DOHH2 (cell line): ENCODE data around the gene GLDC.

ENCODE experiments used
- H3F3A ChIP-seq: fragments of 200-600 bp; sonication (generic), shearing (Covaris generic); 2 replicates; pipeline ENCODE4 v1.6.0; 2016; ENCODE audit warnings: antibody characterized with exemption, mild to moderate bottlenecking; ENCODE audit not compliant: control insufficient read depth, insufficient read depth
- H3K27ac ChIP-seq: fragments of 200-600 bp; sonication (generic); 2 replicates; pipeline ENCODE4 v1.5.1; 2014; ENCODE audit warnings: low read depth, mild to moderate bottlenecking, low read length, moderate library complexity
- H3K27me3 ChIP-seq: fragments of 200-600 bp; sonication (generic); 2 replicates; pipeline ENCODE4 v1.6.1; 2014; ENCODE audit warnings: mild to moderate bottlenecking, low read length, mixed read lengths; ENCODE audit not compliant: control insufficient read depth
- H3K36me3 ChIP-seq: fragments of 200-600 bp; sonication (generic); 2 replicates; pipeline ENCODE4 v1.6.1; 2014; ENCODE audit warnings: mild to moderate bottlenecking, low read length, moderate library complexity, mixed read lengths; ENCODE audit not compliant: control insufficient read depth
- H3K4me1 ChIP-seq: fragments of 200-600 bp; sonication (generic); 2 replicates; pipeline ENCODE4 v1.6.1; 2014; ENCODE audit warnings: mild to moderate bottlenecking, low read length, mixed read lengths; ENCODE audit not compliant: control insufficient read depth
- H3K4me2 ChIP-seq: fragments of 200-600 bp; sonication (generic); 2 replicates; pipeline ENCODE4 v1.6.0; 2014; ENCODE audit warnings: mild to moderate bottlenecking, low read length, moderate library complexity
- H3K4me3 ChIP-seq: fragments of 200-600 bp; sonication (generic); 2 replicates; pipeline ENCODE4 v1.5.1; 2014; ENCODE audit warnings: mild to moderate bottlenecking, low read length, mixed read lengths
- H3K79me2 ChIP-seq: fragments of 200-600 bp; sonication (generic); 2 replicates; pipeline ENCODE4 v1.6.1; 2014; ENCODE audit warnings: mild to moderate bottlenecking, low read length, mixed read lengths; ENCODE audit not compliant: control insufficient read depth
- H3K9me2 ChIP-seq: fragments of 200-600 bp; sonication (generic); replicated peaks from 2 replicates; pipeline ENCODE4 v1.6.1; 2014; ENCODE audit warnings: mild to moderate bottlenecking, low read length, mixed read lengths; ENCODE audit not compliant: control insufficient read depth
- H3K9me3 ChIP-seq: fragments of 200-600 bp; sonication (generic); 2 replicates; pipeline ENCODE4 v1.6.1; 2014; ENCODE audit warnings: antibody characterized with exemption, low read length, mixed read lengths; ENCODE audit not compliant: control insufficient read depth, insufficient read depth
- H4K20me1 ChIP-seq: fragments of 200-600 bp; sonication (generic); 2 replicates; pipeline ENCODE4 v1.6.0; 2014; ENCODE audit warnings: low read depth, mild to moderate bottlenecking, antibody characterized with exemption, low read length, moderate library complexity; ENCODE audit not compliant: control insufficient read depth, insufficient read depth
- EZH2phosphoT487 ChIP-seq: fragments of 200-600 bp; sonication (generic); IDR thresholded peaks from 2 replicates; pipeline ENCODE4 v1.6.1; 2017; ENCODE audit warnings: borderline replicate concordance, mild to moderate bottlenecking, antibody characterized with exemption, low read length, moderate library complexity, mixed read lengths
- TF ChIP-seq, protein P1 (sequence below): fragments of 200-600 bp; sonication (generic); IDR thresholded peaks from one replicate; pipeline ENCODE4 v1.5.1; 2014; ENCODE audit warnings: antibody characterized with exemption, mild to moderate bottlenecking, low read depth, low read length; ENCODE audit not compliant: poor library complexity, severe bottlenecking

Gene GLDC

DNA sequence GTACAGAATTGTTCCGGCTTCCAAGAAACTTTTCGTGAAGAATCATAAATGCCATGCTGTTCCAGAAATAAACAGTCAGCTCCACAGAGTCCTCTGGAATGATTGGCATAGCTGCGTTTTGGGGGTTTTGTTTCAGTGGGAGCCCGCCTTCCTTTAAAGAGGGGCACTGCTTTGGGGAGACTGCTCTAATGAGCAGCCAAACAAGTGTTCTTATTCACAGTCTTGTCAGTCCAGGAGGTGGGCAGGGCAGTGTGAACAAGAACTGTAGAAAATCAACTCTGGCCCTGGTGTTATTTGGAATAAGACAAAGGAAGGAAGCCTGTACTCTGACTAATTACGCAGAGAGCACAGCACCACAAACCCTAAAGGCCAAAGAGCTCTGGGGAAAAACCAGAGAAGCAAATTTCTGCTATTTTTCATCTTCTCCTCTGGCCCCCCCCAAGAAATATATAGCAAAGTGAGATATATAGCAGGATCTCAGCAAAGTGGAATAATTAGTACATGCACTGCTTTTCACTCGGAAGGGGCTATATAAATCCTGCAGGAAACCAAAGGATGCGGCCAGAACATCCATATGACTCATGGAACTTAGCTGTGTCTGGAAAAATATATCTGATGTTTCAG is 92.9 kb downstream of the GLDC start:
- no peak overlapping the region for H3K4me3 ChIP-seq
- H3K27ac ChIP-seq, result no peak overlapping the region
- no peaks in the 10 kb centered on the region for H3K79me2 ChIP-seq
- no peaks in the 10 kb centered on the region for H3K36me3 ChIP-seq
- H3K27me3 ChIP-seq, result peaks cover 6% of the 10 kb centered on the region; the same call in 1 of the 2 replicates
- no peaks in the 10 kb centered on the region for H3F3A ChIP-seq
- H3K4me1 ChIP-seq, result no peaks in the 10 kb centered on the region
- no peak for TF ChIP-seq EZH2phosphoT487
- TF ChIP-seq, protein P1, sequence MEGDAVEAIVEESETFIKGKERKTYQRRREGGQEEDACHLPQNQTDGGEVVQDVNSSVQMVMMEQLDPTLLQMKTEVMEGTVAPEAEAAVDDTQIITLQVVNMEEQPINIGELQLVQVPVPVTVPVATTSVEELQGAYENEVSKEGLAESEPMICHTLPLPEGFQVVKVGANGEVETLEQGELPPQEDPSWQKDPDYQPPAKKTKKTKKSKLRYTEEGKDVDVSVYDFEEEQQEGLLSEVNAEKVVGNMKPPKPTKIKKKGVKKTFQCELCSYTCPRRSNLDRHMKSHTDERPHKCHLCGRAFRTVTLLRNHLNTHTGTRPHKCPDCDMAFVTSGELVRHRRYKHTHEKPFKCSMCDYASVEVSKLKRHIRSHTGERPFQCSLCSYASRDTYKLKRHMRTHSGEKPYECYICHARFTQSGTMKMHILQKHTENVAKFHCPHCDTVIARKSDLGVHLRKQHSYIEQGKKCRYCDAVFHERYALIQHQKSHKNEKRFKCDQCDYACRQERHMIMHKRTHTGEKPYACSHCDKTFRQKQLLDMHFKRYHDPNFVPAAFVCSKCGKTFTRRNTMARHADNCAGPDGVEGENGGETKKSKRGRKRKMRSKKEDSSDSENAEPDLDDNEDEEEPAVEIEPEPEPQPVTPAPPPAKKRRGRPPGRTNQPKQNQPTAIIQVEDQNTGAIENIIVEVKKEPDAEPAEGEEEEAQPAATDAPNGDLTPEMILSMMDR, result no peak
- no peaks in the 10 kb centered on the region for H3K9me3 ChIP-seq
- no peak overlapping the region for H3K4me2 ChIP-seq
- H4K20me1 ChIP-seq, result no peaks in the 10 kb centered on the region
- no peaks in the 10 kb centered on the region for H3K9me2 ChIP-seq

DNA sequence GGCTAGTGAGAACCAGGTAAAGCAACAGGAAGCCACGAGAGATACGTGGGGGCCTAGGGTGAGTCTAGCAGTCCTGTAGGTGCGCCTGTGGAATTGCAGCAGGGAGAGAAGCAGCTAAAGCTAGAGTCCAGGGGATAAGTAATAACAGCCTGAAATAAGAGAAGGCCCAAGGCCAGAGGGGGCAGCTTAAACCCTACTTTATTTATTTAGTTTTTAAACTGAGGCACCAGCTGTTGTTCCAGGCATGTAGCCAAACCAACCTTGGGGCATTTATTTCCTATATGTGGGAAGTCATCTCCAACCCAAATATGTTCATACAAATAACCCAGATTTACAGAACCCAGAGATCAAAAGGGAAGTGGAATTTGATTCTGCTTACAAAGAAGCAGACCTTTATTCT is 93.5 kb downstream of the GLDC start:
- H3K36me3 ChIP-seq, result no peaks in the 10 kb centered on the region
- H3K4me3 ChIP-seq, result no peak overlapping the region
- H4K20me1 ChIP-seq, result no peaks in the 10 kb centered on the region
- no peaks in the 10 kb centered on the region for H3K9me2 ChIP-seq
- no peaks in the 10 kb centered on the region for H3K79me2 ChIP-seq
- no peaks in the 10 kb centered on the region for H3K9me3 ChIP-seq
- H3K27me3 ChIP-seq, result peaks cover 6% of the 10 kb centered on the region; the same call in 1 of the 2 replicates
- TF ChIP-seq EZH2phosphoT487, result no peak
- TF ChIP-seq, protein P1, result no peak
- no peaks in the 10 kb centered on the region for H3F3A ChIP-seq
- H3K4me2 ChIP-seq, result no peak overlapping the region
- no peaks in the 10 kb centered on the region for H3K4me1 ChIP-seq
- H3K27ac ChIP-seq, result no peak overlapping the region

DNA sequence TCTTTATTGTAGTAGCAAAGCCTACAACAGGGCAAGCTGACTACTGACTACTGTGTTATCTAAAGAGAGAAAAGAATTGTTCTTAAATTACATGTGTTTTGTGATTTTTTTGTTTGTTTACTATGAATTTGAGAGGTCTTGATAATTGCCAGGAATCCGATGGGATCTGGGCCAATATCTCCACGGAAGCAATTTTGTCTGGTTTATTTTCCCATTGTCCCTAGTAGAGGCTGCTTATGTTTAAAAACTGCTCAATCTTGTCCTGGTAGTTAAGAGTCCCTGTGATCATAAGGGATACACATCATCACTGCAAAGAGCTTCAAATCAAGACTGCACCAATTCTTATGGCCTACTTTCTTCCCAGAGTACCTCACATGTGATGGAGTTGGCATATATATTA is 94.4 kb downstream of the GLDC start:
- H3K4me2 ChIP-seq, result no peak overlapping the region
- H3K9me3 ChIP-seq, result no peaks in the 10 kb centered on the region
- no peaks in the 10 kb centered on the region for H3K4me1 ChIP-seq
- H3K79me2 ChIP-seq, result no peaks in the 10 kb centered on the region
- H3K4me3 ChIP-seq, result no peak overlapping the region
- TF ChIP-seq EZH2phosphoT487, result no peak
- TF ChIP-seq, protein P1, result no peak
- no peaks in the 10 kb centered on the region for H3F3A ChIP-seq
- H3K9me2 ChIP-seq, result no peaks in the 10 kb centered on the region
- H3K27me3 ChIP-seq, result peaks cover 6% of the 10 kb centered on the region; the same call in 1 of the 2 replicates
- H3K27ac ChIP-seq, result no peak overlapping the region
- no peaks in the 10 kb centered on the region for H3K36me3 ChIP-seq
- no peaks in the 10 kb centered on the region for H4K20me1 ChIP-seq
